IPS DF 4.7 (cell line): ENCODE results near the gene IL16.
"Not testable (repeated sequence)": the region's sequence is repeated elsewhere in the genome, so short reads cannot be mapped to it uniquely, and the experiment has no call there.

Experiments
- DNase-seq: peaks from one replicate; pipeline ENCODE4 v3.0.0-alpha.2; 2013; ENCODE audit warnings: low spot score; ENCODE audit errors: extremely low read depth

Gene IL16

GRCh38 chr15:81311752-81312464 is 115.2 kb downstream of the IL16 start:
- no peak for DNase-seq

GRCh38 chr15:81312790-81313543 is 116.3 kb downstream of the IL16 start:
- no peak for DNase-seq

GRCh38 chr15:81313686-81314085 is 117.0 kb downstream of the IL16 start:
- DNase-seq: no peak

- DNase-seq: no peak
These were observed 117.7 kb downstream of the IL16 start for GRCh38 chr15:81314378-81314777.

DNA sequence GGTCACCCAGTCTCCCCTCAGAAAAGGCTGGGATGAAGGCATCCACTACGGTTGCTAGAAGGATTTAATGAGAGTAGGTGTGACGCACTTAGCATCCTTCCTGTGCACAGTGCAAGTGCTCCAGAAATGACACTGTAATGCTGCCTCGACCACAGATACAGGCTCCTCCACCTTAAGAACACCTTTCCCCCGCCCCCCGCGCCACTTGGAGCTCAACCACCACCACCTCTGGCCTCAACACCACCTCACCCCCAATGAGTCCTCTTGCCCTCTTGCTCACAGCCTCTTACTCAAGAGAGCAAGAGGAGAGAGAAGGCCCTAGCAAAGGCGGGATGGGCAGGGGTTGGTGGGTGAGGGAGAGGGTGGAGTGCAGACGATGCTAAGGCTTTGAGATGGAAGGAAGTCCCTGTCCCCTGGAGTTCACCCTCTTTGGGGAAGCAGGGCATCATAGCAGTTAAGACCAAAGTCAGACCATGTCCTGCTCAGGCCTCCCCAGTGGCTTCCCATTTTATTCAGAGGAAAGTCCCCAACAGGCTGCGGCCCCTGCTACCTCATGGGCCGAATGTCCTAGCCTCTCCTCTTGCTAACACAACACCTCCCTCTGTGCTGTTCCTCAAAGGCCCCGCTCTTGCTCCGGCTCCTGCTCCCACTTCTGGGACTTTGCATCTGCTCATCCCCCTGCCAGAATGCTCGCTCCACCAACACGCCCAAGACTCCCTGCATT is 118.9 kb downstream of the IL16 start:
- no peak for DNase-seq

GRCh38 chr15:81316267-81316666 is 119.6 kb downstream of the IL16 start:
- no peak for DNase-seq

GRCh38 chr15:81317642-81318017 is 121.0 kb downstream of the IL16 start:
- DNase-seq: no peak

GRCh38 chr15:81321667-81322066 is 125.0 kb downstream of the IL16 start:
- DNase-seq: no peak

- DNase-seq: no peak
These were observed 126.1 kb downstream of the IL16 start for GRCh38 chr15:81322676-81323253.

DNA sequence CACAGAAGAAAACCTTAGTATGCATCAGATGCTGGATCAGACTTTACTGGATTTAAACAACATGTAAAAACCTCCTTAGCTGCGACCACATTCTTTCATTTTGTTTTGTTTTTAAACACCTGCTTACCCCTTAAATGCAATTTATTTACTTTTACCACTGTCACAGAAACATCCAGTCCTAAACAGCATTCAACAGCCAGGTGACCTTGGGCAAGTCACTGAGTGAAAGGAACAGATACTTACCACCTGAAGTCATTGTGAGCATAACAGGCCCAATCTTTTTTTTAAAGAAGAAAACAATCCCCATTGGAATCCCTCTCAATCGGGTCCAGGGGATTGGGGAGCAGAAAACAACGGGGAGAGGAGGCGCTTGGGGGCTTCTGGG is 126.9 kb downstream of the IL16 start:
- no peak for DNase-seq

- peak; percentile 85 for DNase-seq
These were observed 127.5 kb downstream of the IL16 start, which contains the start of gene STARD5 for GRCh38 chr15:81323944-81324881. Gene STARD5, minus strand, starts transcription at chr15:81324141. Its CDS starts 42 bp downstream, at chr15:81324099.

DNA sequence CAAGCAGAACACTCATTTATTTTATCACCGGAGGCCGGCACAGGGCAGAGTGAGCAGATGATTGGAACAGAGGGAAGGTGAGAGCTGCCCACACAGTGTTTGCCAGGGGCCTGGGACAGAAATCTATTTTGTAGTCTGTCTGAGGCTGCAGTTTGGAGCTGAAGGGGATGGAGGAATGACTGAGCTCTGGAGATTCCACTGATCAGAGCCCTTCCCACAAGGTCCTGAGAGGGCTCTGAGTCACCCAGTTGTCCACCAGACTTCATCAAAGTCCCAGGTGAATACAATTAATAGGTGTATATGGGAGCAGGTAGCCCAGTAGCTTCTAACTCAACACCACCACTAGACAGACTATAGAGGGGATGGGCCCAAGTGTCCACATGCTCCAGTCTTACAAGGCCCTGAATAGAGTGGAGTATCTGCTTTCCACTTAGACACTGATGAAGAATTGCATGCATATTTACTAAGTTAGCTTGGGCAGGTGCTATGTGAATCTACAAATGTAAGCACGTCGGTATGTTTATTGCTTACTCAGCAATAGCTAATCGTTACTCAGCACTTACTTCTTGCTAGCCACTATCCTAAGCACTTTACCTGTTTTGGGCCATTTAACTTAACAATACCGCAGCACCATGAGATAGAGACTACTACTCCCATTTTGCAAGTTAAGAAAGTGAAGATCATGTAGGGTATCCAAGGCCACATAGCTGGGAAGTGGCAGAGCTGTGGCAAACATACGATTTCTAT is 130.0 kb downstream of the IL16 start:
- DNase-seq: no peak

- DNase-seq: no peak
These were observed 130.8 kb downstream of the IL16 start for GRCh38 chr15:81327516-81327915.

DNA sequence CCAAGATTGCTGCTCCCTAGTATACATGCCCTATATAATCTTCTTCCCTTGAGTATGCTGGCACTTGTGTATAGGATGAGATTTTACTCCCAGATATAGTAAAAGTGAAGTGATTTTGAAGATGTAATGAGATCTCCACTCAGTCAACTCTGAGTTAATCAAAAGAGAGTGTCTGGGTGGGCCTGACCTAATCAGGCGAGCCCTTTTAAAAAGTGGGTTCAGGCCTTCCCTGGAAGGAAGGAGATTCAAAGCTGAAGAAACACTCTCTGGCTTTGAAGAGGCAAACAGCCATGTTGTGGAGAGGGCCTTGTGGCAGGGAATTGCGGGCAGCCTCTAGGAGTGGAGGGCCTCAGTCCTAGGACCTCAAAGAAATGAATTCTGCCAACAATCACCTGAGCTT is 132.8 kb downstream of the IL16 start:
- DNase-seq: no peak

- no peak for DNase-seq
These were observed 133.8 kb downstream of the IL16 start for GRCh38 chr15:81330366-81331090.

DNA sequence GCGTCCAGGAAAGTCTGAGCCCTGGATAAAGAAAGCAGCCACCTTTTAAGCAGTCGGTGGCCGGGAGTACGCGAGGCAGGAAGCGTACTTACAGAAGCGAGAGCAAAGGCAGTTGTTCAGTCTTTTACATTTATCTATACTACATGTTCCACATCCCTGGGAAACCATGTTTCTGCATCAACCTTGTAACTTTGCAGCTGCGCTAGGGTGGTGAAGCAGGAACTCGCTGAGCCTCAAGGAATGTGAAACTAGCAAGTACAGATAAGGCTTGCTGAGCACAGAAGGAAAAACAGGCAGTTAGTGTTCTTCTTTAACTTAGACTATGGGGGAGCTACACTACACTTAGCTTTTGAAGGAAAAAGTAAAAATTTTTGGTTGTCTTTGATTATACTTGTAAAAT is 134.5 kb downstream of the IL16 start:
- not testable (repeated sequence) for DNase-seq

DNA sequence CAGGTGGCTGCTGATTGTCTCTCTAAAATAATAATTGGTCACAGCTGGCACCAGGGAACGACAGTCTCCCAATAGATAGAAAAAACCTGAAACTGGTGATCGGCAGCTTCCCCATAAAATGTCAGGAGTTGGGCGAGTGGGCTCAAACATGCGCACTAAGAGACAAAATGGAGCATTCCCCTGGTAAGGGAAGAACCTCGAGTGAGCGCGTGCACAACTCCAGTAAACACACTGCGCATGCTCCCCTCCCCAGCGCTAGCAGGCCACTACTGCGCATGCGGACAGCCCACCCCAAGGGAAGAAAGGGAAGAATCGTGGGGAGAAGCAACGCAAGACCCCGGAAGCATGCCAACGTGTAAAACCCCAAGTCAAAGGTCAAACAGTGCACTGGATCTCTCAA is 134.9 kb downstream of the IL16 start:
- DNase-seq: no peak

DNA sequence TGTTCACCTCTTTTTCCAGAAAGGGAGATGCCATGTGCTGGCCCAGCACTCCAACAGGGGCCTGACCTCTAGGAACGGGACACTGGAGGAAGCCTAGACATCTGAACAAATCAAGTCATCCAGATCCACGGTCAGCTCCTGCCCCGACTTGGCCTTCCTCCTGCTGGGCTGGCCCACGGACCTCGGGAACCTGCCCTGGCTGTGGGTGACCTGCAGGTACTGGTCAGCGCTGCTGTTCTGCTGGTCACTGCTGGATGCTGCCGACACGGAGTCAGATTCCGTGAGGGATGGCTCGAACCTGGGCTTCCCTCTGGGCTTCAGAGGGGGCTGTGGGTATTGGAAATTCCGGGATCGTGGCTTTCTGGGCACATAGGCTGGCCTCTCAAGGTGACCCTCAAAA is 135.6 kb downstream of the IL16 start:
- no peak for DNase-seq

GRCh38 chr15:81333363-81333762 is 136.7 kb downstream of the IL16 start:
- no peak for DNase-seq
